NOMO-1 treated with DMSO at 0.1 percent for 48 hours (cell line): ENCODE measurements around the gene CXCL6.
A peak's percentile ranks its signal among the peaks of the same experiment; 100 is the strongest.

Experiments used
- DNase-seq: peaks from one replicate; lab custom pipeline; 2025; ENCODE audit not compliant: unreplicated experiment; lab: John Stamatoyannopoulos, UW

CXCL6 gene

DNA sequence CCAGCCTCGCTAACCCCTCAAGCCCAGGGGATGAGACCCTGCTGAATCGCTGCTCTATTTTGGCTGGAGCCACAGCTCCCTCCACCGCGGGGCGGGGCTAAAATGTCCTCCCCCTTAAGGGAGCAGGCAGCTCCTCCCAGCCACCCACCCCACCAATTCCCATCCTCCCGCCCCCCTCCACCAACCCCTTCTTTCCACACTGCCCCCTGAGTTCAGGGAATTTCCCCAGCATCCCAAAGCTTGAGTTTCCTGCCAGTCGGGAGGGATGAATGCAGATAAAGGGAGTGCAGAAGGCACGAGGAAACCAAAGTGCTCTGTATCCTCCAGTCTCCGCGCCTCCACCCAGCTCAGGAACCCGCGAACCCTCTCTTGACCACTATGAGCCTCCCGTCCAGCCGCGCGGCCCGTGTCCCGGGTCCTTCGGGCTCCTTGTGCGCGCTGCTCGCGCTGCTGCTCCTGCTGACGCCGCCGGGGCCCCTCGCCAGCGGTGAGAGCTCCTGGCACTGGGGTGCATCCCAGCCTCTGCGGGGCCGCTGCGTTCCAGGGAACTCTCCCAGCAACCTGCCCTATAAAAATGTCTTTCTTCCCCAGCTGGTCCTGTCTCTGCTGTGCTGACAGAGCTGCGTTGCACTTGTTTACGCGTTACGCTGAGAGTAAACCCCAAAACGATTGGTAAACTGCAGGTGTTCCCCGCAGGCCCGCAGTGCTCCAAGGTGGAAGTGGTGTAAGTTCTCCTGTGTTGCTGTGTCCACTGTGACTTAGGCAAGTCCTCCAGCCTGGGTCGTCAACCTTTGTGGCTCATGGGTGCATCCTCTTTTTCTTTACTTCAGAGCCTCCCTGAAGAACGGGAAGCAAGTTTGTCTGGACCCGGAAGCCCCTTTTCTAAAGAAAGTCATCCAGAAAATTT is at the start of gene CXCL6:
TSS of gene CXCL6 (plus strand) at position 306 of the 907 bp plus-strand sequence. CDS start at position 379, 73 bp downstream.
- DNase-seq, result peak; percentile 37

DNA sequence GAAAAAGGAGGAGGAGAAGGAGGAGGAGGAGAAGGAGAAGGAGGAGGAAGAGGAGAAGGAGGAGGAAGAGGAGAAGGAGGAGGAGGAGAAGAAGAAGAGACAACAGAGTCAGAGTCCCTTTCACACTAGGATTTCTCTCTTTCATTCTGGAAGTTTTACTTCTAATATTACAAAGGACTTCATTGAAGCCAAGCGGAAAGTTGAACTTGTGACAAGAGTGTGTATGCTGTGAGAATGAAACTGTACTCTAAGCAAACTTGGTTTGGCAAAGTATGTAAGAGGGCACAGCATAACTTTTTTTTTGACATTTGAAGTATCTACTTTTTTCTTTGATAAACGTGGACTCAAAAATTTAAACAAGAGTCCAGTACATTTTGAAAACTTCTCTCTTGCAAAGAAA is 48.1 kb upstream of the CXCL6 start:
- DNase-seq, result no peak

- no peak for DNase-seq
Observed at GRCh38 chr4:73798842-73799241, 37.6 kb upstream of the CXCL6 start.

GRCh38 chr4:73800206-73800605 is 36.3 kb upstream of the CXCL6 start:
- DNase-seq, result no peak

GRCh38 chr4:73801692-73802091 is 34.8 kb upstream of the CXCL6 start:
- DNase-seq, result no peak

GRCh38 chr4:73803213-73803612 is 33.3 kb upstream of the CXCL6 start:
- no peak for DNase-seq

GRCh38 chr4:73810191-73810590 is 26.3 kb upstream of the CXCL6 start:
- DNase-seq, result no peak

- no peak for DNase-seq
Observed at GRCh38 chr4:73811841-73812240, 24.6 kb upstream of the CXCL6 start.

- no peak for DNase-seq
Observed at GRCh38 chr4:73814679-73815078, 21.8 kb upstream of the CXCL6 start.

GRCh38 chr4:73815145-73815544 is 21.3 kb upstream of the CXCL6 start:
- peak; percentile 68 for DNase-seq

DNA sequence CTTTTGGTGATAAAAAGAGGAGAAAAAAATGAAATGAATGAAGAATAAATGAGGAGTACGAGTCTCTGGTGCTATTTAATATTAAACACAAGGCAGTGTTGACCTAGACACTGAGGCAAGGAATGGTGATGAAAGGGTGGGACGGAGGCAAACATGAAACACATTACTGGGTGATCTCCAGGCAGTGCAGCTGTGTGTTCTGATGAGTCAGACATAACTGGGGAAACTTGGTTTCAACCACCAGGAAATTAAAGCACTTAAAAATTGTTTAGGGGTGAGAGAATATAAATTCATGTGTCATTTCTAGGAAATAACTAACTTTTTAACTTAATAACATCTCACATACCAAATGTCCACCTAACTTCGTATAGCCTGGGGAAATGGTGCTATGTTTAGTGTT is 19.7 kb upstream of the CXCL6 start:
- no peak for DNase-seq

GRCh38 chr4:73817341-73817740 is 19.1 kb upstream of the CXCL6 start:
- DNase-seq, result no peak

- DNase-seq, result peak; percentile 23
Observed at GRCh38 chr4:73821325-73821724, 15.2 kb upstream of the CXCL6 start.

DNA sequence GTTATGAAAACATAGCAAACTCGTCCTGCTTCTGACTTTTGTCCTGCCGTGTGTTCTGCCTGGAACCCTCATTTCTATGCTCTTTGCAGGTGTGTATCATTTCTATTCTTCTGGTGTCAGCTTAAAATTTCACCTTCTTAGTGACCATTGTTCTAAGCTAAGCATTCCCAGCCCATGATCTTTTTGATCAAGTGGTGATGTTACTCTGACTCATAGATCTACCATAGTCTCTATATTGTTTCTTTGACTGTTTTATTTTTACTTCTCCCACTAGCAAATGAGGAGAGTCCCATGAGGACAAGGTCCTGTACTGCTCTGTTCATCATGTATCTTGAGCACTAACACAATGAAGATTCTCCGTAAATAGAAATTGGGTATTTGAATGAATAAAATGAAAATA is 14.1 kb upstream of the CXCL6 start:
- no peak for DNase-seq

GRCh38 chr4:73822812-73823504 is 13.5 kb upstream of the CXCL6 start:
- no peak for DNase-seq

- DNase-seq, result no peak
Observed at GRCh38 chr4:73823760-73824159, 12.7 kb upstream of the CXCL6 start.

GRCh38 chr4:73828956-73829355 is 7.5 kb upstream of the CXCL6 start:
- peak; percentile 59 for DNase-seq

DNA sequence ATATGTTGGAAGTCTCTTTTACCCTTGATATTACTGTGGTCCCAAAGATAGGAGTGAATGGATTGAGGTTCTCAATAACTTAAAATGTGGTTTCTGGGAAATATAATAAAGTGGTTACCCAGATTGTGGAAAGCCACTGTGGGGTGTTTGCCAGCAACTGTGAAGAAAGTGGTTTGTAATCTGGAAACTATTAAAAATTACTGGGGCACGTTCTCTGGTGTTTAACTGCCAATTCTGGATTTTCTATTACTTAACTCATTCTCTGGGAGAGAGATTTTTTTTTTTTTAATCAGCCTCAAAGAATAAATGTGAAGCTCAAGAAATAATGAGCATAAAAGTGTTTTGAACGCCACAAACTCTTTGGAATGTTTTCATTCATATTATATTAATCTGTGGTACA is 4.9 kb upstream of the CXCL6 start:
- DNase-seq, result no peak

DNA sequence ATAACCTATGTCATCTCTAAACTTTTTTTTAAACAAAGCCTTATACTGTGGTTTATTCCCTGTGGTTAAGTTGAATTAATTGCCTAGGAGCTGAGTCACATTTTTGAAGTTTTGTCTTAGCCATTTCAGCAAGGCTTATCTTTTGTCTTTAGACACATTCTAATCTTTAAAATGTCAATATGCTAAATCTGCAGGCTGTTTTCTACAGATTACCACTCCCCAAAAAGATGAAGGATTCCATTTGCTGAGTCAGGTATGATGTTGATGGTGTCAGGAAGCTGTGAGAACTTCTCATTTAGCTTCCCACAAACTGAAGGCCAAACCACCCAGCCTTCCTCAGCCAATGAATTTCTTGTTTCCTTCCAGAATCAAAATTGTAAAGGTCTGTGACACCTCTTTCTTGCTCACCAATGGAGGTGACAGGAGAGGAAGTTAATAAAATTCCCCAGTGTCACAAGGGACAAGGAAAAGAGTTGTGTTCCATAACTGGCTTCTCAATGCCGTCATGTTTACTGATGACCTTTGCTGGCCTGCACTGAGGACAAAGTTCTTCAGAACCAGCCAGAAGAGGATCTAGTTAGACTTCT is 3.7 kb upstream of the CXCL6 start:
- DNase-seq, result peak; percentile 12

DNA sequence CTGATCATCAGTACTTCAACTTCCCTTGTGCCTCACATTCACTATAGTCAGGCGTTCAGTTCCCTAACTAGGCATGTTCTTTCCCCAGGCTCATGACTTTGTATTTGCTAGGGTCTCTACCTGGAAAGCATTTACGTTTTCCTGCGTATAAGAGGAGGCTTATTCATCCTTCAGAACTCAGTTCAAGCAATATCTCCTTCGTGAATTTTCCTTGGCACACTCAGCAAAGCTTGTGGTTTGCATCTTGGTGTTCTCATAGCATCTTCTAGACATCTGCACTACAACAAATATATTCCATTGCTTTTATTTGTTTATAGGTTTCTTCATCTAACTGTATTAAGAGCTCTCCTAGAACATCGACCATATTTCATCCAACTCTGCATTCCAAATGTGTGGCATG is 2.6 kb downstream of the CXCL6 start:
- DNase-seq, result no peak

DNA sequence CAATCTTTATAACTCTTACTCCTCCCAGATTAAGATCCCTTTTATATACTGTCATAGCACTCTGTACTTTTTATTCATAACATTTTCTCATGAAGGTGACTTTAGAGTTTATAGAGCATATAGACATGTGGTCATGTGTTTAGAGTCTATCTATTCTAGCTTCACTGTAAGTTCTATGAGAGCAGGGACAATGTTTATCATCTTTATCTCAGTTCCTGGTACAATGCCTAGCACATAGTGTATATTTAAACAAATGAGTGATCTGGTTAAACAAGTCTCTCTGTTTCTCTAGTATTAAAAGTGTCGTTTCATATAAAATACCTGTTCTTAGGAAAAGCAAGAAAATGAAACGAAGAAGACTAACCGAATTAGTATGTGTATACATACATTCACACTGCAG is 3.2 kb downstream of the CXCL6 start:
- DNase-seq, result no peak
